ENCODE measurements around the gene HEXIM2. TPM values are rescaled to one million over a fixed set of nuclear protein-coding genes. Genes with fewer than 3 reads are reported as not detected.
A peak's percentile ranks its signal among the peaks of the same experiment; 100 is the strongest.

The HEXIM2 gene
- total and polyA plus RNA-seq, 2 of the 13 experiments (the other 11 are each of a cell fraction or from before 2014, with no cell fraction given): 27.1 to 32.4 TPM

DNA sequence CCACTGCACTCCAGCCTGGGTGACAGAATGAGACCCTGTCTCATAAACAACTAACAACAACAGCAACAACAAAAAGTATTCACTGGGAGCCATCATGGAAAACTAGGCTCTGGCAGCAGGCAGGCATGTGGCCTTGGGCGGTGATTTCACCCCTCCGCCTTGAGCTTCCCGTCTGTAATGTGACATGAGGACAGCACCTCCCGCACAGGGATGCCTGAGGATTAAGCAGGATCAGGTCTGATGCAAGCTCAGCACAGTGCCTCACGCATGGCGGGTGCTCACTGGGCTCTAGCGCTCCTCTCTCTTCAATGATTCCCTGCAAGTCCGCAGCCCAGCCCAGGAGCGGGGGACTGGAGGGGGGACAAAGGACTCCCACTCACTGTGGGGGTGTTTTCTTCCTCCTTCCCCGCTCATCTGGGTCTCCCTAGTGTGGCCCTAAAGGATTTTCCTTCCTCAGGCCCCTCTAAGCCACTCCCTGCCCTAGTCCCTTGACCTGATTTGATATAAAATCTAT, 32.2 kb upstream of the HEXIM2 start (continued):
- TF ChIP-seq SALL1 (CRISPR knock-in tag; IDR thresholded peaks at IDR 0.05): peak; percentile 66; the same call in 1 of the 2 replicates
- peak; percentile 42; the same call in 1 of the 2 replicates for TF ChIP-seq SPEN (CRISPR knock-in tag; IDR thresholded peaks at IDR 0.05; ENCODE audit: low read depth)
- no peak for TF ChIP-seq MAFG (CRISPR knock-in tag; IDR thresholded peaks at IDR 0.05)
- no peak for TF ChIP-seq GPN1 (CRISPR knock-in tag; IDR thresholded peaks at IDR 0.05; ENCODE audit: borderline replicate concordance)
- TF ChIP-seq ZNF614 (CRISPR knock-in tag; IDR thresholded peaks at IDR 0.05; ENCODE audit: borderline replicate concordance): peak; percentile 76; the same call in 1 of the 2 replicates
- TF ChIP-seq FOSL2 (CRISPR knock-in tag; IDR thresholded peaks at IDR 0.05): peak; percentile 75
- TF ChIP-seq ZMAT5 (CRISPR knock-in tag; IDR thresholded peaks at IDR 0.05; ENCODE audit: borderline replicate concordance, low read depth): no peak
- TF ChIP-seq, protein P1, sequence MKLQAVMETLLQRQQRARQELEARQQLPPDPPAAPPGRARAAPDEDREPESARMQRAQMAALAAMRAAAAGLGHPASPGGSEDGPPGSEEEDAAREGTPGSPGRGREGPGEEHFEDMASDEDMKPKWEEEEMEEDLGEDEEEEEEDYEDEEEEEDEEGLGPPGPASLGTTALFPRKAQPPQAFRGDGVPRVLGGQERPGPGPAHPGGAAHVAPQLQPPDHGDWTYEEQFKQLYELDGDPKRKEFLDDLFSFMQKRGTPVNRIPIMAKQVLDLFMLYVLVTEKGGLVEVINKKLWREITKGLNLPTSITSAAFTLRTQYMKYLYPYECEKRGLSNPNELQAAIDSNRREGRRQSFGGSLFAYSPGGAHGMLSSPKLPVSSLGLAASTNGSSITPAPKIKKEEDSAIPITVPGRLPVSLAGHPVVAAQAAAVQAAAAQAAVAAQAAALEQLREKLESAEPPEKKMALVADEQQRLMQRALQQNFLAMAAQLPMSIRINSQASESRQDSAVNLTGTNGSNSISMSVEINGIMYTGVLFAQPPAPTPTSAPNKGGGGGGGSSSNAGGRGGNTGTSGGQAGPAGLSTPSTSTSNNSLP (IDR thresholded peaks at IDR 0.05; ENCODE audit: low read depth, low read length): peak; percentile 46; the same call in 1 of the 2 replicates
- 0 out of 2 replicates have a peak, but pooled peaks have one; percentile 14 for TF ChIP-seq ELF1 (CRISPR knock-in tag; IDR thresholded peaks at IDR 0.05)
- TF ChIP-seq ETV6 (CRISPR knock-in tag; conservative IDR thresholded peaks at IDR 0.05): 0 out of 2 replicates have a peak, but pooled peaks have one; percentile 49
- TF ChIP-seq DNMT3B (CRISPR knock-in tag; conservative IDR thresholded peaks at IDR 0.05): 0 out of 2 replicates have a peak, but pooled peaks have one; percentile 33
- TF ChIP-seq RXRA (CRISPR knock-in tag; IDR thresholded peaks at IDR 0.05): peak; percentile 89
- no peak for TF ChIP-seq SMYD3 (CRISPR knock-in tag; IDR thresholded peaks at IDR 0.05)
- no peak for TF ChIP-seq FOXJ3 (CRISPR knock-in tag; IDR thresholded peaks at IDR 0.05; ENCODE audit: borderline replicate concordance)
- peak; percentile 49 for TF ChIP-seq GABPB1 (CRISPR knock-in tag; IDR thresholded peaks at IDR 0.05)
- TF ChIP-seq KLF13 (CRISPR knock-in tag; IDR thresholded peaks at IDR 0.05): 0 out of 2 replicates have a peak, but pooled peaks have one; percentile 22
- TF ChIP-seq, protein P2, sequence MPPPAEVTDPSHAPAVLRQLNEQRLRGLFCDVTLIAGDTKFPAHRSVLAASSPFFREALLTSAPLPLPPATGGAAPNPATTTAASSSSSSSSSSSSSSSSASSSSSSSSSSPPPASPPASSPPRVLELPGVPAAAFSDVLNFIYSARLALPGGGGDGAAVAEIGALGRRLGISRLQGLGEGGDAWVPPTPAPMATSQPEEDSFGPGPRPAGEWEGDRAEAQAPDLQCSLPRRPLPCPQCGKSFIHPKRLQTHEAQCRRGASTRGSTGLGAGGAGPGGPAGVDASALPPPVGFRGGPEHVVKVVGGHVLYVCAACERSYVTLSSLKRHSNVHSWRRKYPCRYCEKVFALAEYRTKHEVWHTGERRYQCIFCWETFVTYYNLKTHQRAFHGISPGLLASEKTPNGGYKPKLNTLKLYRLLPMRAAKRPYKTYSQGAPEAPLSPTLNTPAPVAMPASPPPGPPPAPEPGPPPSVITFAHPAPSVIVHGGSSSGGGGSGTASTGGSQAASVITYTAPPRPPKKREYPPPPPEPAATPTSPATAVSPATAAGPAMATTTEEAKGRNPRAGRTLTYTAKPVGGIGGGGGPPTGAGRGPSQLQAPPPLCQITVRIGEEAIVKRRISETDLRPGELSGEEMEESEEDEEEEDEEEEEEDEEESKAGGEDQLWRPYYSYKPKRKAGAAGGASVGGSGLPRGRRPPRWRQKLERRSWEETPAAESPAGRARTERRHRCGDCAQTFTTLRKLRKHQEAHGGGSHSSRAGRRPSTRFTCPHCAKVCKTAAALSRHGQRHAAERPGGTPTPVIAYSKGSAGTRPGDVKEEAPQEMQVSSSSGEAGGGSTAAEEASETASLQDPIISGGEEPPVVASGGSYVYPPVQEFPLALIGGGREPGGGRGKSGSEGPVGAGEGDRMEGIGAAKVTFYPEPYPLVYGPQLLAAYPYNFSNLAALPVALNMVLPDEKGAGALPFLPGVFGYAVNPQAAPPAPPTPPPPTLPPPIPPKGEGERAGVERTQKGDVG (CRISPR knock-in tag; IDR thresholded peaks at IDR 0.05; ENCODE audit: borderline replicate concordance): peak; percentile 64; the same call in 1 of the 2 replicates
- peak; percentile 41; the same call in 1 of the 2 replicates for TF ChIP-seq ZNF12 (CRISPR knock-in tag; IDR thresholded peaks at IDR 0.05)
- TF ChIP-seq, protein P3, sequence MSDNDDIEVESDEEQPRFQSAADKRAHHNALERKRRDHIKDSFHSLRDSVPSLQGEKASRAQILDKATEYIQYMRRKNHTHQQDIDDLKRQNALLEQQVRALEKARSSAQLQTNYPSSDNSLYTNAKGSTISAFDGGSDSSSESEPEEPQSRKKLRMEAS (IDR thresholded peaks at IDR 0.05): peak; percentile 81
- TF ChIP-seq ZNF691 (CRISPR knock-in tag; IDR thresholded peaks at IDR 0.05; ENCODE audit: borderline replicate concordance, low read depth): peak; percentile 60; the same call in 1 of the 2 replicates
- peak; percentile 54 for TF ChIP-seq HOXA3 (CRISPR knock-in tag; IDR thresholded peaks at IDR 0.05)
- 0 out of 2 replicates have a peak, but pooled peaks have one; percentile 18 for TF ChIP-seq ZNF276 (CRISPR knock-in tag; IDR thresholded peaks at IDR 0.05; ENCODE audit: low read depth)
